T-cell (primary cell): Measurements from ENCODE around the gene NFX1. TPM values are rescaled to one million over a fixed set of nuclear protein-coding genes. Genes with fewer than 3 reads are reported as not detected.

Source experiments
- ATAC-seq, 4 experiments: fragments of 200-7000 bp in 3 of 4; fragments of 150-1000 bp in 1 of 4; cut with Tn5 transposase; replicated peaks in 1 of 4; 1 replicate in 3 of 4; 2 replicates in 1 of 4; pipeline ENCODE4 v1.10.0; 2021; ENCODE audit warnings: moderate library complexity in 3 of 4, mild to moderate bottlenecking in 2 of 4, moderate number of reproducible peaks in 1 of 4
- CTCF ChIA-PET, 2 donors: fragments of 300-600 bp; sonication (Branson Sonifier 250); formaldehyde crosslinking; loops; one replicate each; lab custom pipeline; 2022; ENCODE audit warnings: antibody characterized with exemption in 2 of 2; lab: Charles Lee
- POLR2A ChIA-PET, 2 donors: fragments of 300-600 bp; sonication (Branson Sonifier 250); formaldehyde crosslinking; loops; one replicate each; lab custom pipeline; 2022; ENCODE audit warnings: antibody characterized with exemption in 2 of 2; lab: Charles Lee
- DNase-seq, 35 experiments: peaks; one replicate each; pipeline versions ENCODE4 v3.0.0 to v3.0.0-alpha.2; 2013 to 2023
- H3K27ac ChIP-seq: one replicate; pipeline ENCODE4 v1.5.1; 2013; ENCODE audit warnings: low read length
- H3K27me3 ChIP-seq, 2 experiments: replicated peaks in 1 of 2; 1 replicate in 1 of 2; 2 replicates in 1 of 2; pipeline versions ENCODE4 v1.6.1 to v1.7.0; 2013; ENCODE audit warnings: low read length in 1 of 2, mixed read lengths in 1 of 2; ENCODE audit not compliant: control insufficient read depth in 2 of 2, insufficient read depth in 2 of 2; ENCODE audit errors: extremely low read depth in 1 of 2
- H3K36me3 ChIP-seq, 2 donors: 1 replicate in 1 of 2; 2 replicates in 1 of 2; pipeline versions ENCODE4 v1.6.1 to v1.7.0; 2013; ENCODE audit warnings: low read length in 1 of 2; ENCODE audit not compliant: control insufficient read depth in 2 of 2, insufficient read depth in 1 of 2; ENCODE audit errors: extremely low read depth in 1 of 2
- H3K4me1 ChIP-seq, 2 experiments: 1 replicate in 1 of 2; 2 replicates in 1 of 2; pipeline versions ENCODE4 v1.6.1 to v1.7.0; 2013; ENCODE audit warnings: low read length in 2 of 2, mixed read lengths in 1 of 2; ENCODE audit not compliant: insufficient read depth in 2 of 2, control insufficient read depth in 1 of 2; ENCODE audit errors: extremely low read depth in 1 of 2
- H3K4me3 ChIP-seq, 2 donors: 1 replicate in 1 of 2; 2 replicates in 1 of 2; pipeline versions ENCODE4 v1.5.1 to v1.7.0; 2013; ENCODE audit warnings: mild to moderate bottlenecking in 2 of 2, low read length in 1 of 2, moderate library complexity in 1 of 2; ENCODE audit not compliant: control insufficient read depth in 1 of 2; ENCODE audit errors: extremely low read depth in 1 of 2
- H3K9me3 ChIP-seq: 2 replicates; pipeline ENCODE4 v1.7.0; 2013
- H3K27ac Mint-ChIP-seq, 2 donors: one replicate each; pipeline ENCODE4 v1.8.0; 2020 to 2021; ENCODE audit warnings: mild to moderate bottlenecking in 2 of 2, mixed read lengths in 2 of 2
- H3K27me3 Mint-ChIP-seq, 2 donors: one replicate each; pipeline ENCODE4 v1.8.0; 2021 to 2022; ENCODE audit warnings: mixed read lengths in 2 of 2
- H3K36me3 Mint-ChIP-seq: one replicate; pipeline ENCODE4 v1.8.0; 2021; ENCODE audit warnings: mixed read lengths
- H3K4me1 Mint-ChIP-seq, 3 donors: one replicate each; pipeline ENCODE4 v1.8.0; 2020 to 2022; ENCODE audit warnings: mixed read lengths in 3 of 3, mild to moderate bottlenecking in 1 of 3
- H3K4me3 Mint-ChIP-seq, 3 donors: one replicate each; pipeline ENCODE4 v1.8.0; 2020 to 2022; ENCODE audit warnings: mild to moderate bottlenecking in 3 of 3, mixed read lengths in 3 of 3, moderate library complexity in 3 of 3
- H3K9me3 Mint-ChIP-seq, 3 donors: one replicate each; pipeline ENCODE4 v1.8.0; 2020 to 2022; ENCODE audit warnings: mixed read lengths in 3 of 3
- WGBS: methylation state at CpG from one replicate; pipeline ENCODE4 v1.1.5; 2013; ENCODE audit warnings: missing lambda C conversion rate; ENCODE audit not compliant: insufficient coverage; 5-methylcytosine and 5-hydroxymethylcytosine counted together
- total RNA-seq, 35 experiments: library from RNA in 6 of 35; stranded (reverse) in 6 of 35; fragments of 120-200 nt in 1 of 35; gene quantifications; one replicate each; pipeline versions ENCODE4 v1.2.1 to v1.2.4 and lab custom pipeline; 2013 to 2026

The NFX1 gene
- total RNA-seq, 5 donors from 2014 or later (not counting 1 experiment from before 2014, with no cell fraction given), result 41.5 to 55.8 (median 48.5) TPM

- Histone ChIP-seq H3K27ac (peak within 1 kb of the TSS; percentile 88), H3K27me3 (no peaks in the 10 kb centered on the region), H3K4me1 (peaks cover 9 to 29% of the 10 kb centered on the region in 2 experiments), H3K4me3 (peak within 1 kb of the TSS; percentile 91 to 93), H3K36me3 (peaks cover 0 to 58% of the 10 kb centered on the region in 2 donors), H3K9me3 (no peaks in the 10 kb centered on the region)
- ATAC-seq (peak; percentile 91 to 99 (median 95)), DNase-seq (peak; percentile 98 to 100 (median 99))
- under 1% methylated on average over 66 of the region's 67 CpGs for WGBS
- H3K4me3 Mint-ChIP-seq, result peak within 1 kb of the TSS; percentile 92 to 93 (median 93)
- no peaks in the 10 kb centered on the region for H3K27me3 Mint-ChIP-seq
- no peaks in the 10 kb centered on the region for H3K9me3 Mint-ChIP-seq
- ChIA-PET POLR2A (interaction anchor here in 1 of 2 donors (0.5 kb wide), 1 partner anchor 240 kb away, joined by 3 read pairs; the partner anchor contains the start of gene DNAJA1), CTCF (interaction anchor here in 1 of 2 donors (2.2 kb wide), 1 partner anchor 25 kb away, joined by 6 read pairs; the partner anchor contains the start of gene NFX1)
- H3K4me1 Mint-ChIP-seq, result peaks cover 49 to 62% (median 52%) of the 10 kb centered on the region in 3 donors
- peak within 1 kb of the TSS; percentile 95 to 99 for H3K27ac Mint-ChIP-seq
- H3K36me3 Mint-ChIP-seq, result peaks cover 35% of the 10 kb centered on the region
Measured at GRCh38 chr9:33264473-33265177, 25.7 kb upstream of the NFX1 start, which contains the start of the genes BAG1 and CHMP5. Gene BAG1, minus strand, starts transcription at chr9:33264708. Gene CHMP5, plus strand, starts transcription at chr9:33265049. Its CDS starts 30 bp downstream, at chr9:33265079.

DNA sequence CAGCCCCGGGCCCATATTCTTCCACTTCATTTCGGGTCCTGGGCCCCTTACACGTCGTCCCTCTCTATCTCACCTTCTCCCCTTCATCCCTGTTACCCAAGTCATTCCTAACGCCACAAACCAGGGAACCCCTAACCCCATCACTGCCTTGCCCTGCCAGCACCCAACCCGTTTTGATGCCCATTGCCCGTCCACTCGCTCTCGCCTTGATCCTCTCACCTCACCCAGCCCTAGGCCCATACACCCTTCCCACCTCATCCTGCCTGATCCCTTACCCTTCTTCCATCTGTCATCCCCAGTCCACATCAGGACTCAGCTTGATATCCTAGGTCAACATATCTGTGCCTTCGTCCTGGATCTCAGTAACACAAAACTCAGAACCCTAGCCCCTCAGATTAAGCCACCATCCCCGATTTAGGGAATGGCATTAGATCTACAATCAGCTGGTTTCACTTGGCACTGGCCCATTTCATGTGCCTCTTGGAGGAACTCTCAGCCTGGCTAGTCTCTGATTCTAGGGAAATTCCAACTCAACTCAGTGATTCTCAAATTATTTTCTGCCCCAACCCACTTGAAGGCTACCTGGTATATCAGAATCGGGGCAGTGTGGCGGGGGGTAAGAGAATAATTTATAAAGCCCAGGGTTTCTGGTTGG lies 25.0 kb upstream of the NFX1 start:
- peak overlapping the region; percentile 95 to 99 for H3K27ac Mint-ChIP-seq
- Histone ChIP-seq H3K27me3 (no peaks in the 10 kb centered on the region), H3K27ac (peak overlapping the region; percentile 88), H3K36me3 (peaks cover 0 to 58% of the 10 kb centered on the region in 2 donors), H3K4me1 (peaks cover 9 to 29% of the 10 kb centered on the region in 2 experiments), H3K4me3 (peak overlapping the region; percentile 70 to 93), H3K9me3 (no peaks in the 10 kb centered on the region)
- no peaks in the 10 kb centered on the region for H3K9me3 Mint-ChIP-seq
- 18% methylated on average over 11 of the region's 13 CpGs for WGBS
- DNase-seq (peak in 2 of 35 experiments; percentile 1 to 40), ATAC-seq (no peak)
- H3K36me3 Mint-ChIP-seq, result peaks cover 34% of the 10 kb centered on the region
- POLR2A ChIA-PET, result interaction anchor here (1.0 to 1.1 kb wide), 2 partner anchors 189 to 241 kb away, joined by 3 read pairs; partner anchors contain the start of genes DNAJA1 (in 1 of the 2) and SMU1 (in 1 of the 2)
- H3K4me1 Mint-ChIP-seq, result peaks cover 49 to 59% (median 51%) of the 10 kb centered on the region in 3 donors
- H3K27me3 Mint-ChIP-seq, result no peaks in the 10 kb centered on the region
- CTCF ChIA-PET, result interaction anchor here (0.5 to 2.2 kb wide), 2 partner anchors 25 to 198 kb away, joined by 3 to 6 read pairs; partner anchors contain the start of gene NFX1 (in 1 of the 2)
- H3K4me3 Mint-ChIP-seq, result peak overlapping the region; percentile 88 to 93 (median 89)

DNA sequence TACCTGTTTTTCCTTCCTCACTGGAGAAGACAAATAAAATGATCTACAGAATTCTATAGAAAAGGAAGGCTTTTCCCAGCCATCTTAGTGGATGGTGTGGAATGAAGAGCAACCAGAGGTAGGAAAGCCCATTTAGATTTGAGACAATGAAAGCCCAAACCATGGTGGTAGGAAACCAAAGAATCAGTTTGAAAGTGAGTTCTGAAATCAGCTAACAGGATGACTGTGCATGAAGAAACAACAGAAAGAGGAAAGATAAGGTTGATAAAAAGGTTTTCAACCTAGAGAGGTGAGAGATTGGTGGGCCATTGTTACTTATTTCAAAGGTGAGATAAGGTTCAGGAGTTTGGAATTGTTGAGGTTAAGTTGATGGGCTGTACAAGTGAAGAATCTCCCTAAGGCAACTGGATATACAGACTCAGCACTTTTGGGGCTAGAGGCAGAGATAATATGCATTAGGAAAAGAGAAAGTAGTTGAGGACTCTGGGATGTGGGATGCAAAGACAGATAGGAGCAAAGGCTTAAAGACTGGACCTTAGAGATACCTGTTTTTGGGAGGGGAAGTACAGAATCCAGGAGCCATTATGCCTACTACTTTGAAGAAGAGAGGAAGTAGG lies 23.1 kb upstream of the NFX1 start:
- Mint-ChIP-seq H3K9me3 (no peaks in the 10 kb centered on the region), H3K4me3 (peak overlapping the region in 1 of 3 donors; percentile 93), H3K27ac (peak overlapping the region; percentile 2 to 53), H3K4me1 (peaks cover 51 to 54% (median 52%) of the 10 kb centered on the region in 3 donors), H3K36me3 (peaks cover 39% of the 10 kb centered on the region), H3K27me3 (no peaks in the 10 kb centered on the region)
- CTCF ChIA-PET, result interaction anchor here in 1 of 2 donors (1.3 kb wide), 1 partner anchor 20 kb away, joined by 3 read pairs; no protein-coding TSS in a partner anchor
- POLR2A ChIA-PET, result interaction anchor here in 1 of 2 donors (0.7 kb wide), 1 partner anchor 337 kb away, joined by 3 read pairs; no protein-coding TSS in a partner anchor
- no peak overlapping the region for H3K27ac ChIP-seq
- peaks cover 2 to 58% of the 10 kb centered on the region in 2 donors for H3K36me3 ChIP-seq
- H3K9me3 ChIP-seq, result no peaks in the 10 kb centered on the region
- H3K4me3 ChIP-seq, result no peak overlapping the region
- ATAC-seq (no peak), DNase-seq (no peak)
- no peaks in the 10 kb centered on the region for H3K27me3 ChIP-seq
- peaks cover 9 to 29% of the 10 kb centered on the region in 2 experiments for H3K4me1 ChIP-seq

DNA sequence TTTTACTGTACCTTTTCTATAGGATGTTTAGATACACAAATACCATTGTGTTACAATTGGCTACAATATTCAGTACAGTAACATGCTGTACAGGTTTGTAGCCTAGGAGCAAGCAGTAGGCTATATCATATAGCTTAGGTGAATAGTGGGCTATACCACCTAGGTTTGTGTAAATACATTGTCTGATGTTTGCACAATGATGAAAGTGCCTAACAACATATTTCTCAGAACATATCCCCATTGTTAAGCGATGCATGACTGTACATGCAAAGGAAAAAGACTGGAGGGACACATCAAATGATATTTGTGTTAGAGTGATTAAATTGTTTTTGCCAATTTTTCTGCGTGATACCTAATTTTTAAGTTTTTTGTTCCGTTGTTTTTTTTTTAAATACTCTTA lies 20.2 kb upstream of the NFX1 start:
- DNase-seq (no peak), ATAC-seq (no peak)
- Histone ChIP-seq H3K9me3 (no peaks in the 10 kb centered on the region), H3K4me3 (no peak overlapping the region), H3K27me3 (no peaks in the 10 kb centered on the region), H3K27ac (no peak overlapping the region), H3K36me3 (peaks cover 2 to 79% of the 10 kb centered on the region in 2 donors), H3K4me1 (peaks cover 6 to 12% of the 10 kb centered on the region in 2 experiments)
- Mint-ChIP-seq H3K27ac (no peak overlapping the region), H3K9me3 (no peaks in the 10 kb centered on the region), H3K36me3 (peaks cover 51% of the 10 kb centered on the region), H3K4me3 (no peak overlapping the region), H3K4me1 (peaks cover 39 to 44% (median 41%) of the 10 kb centered on the region in 3 donors), H3K27me3 (no peaks in the 10 kb centered on the region)
- POLR2A ChIA-PET, result no interaction called here
- WGBS, result no CpG with 5 or more reads among the region's 3 CpGs
- CTCF ChIA-PET, result no interaction called here

GRCh38 chr9:33272061-33272460 lies 18.3 kb upstream of the NFX1 start:
- CTCF ChIA-PET, result no interaction called here
- Mint-ChIP-seq H3K27ac (no peak overlapping the region), H3K27me3 (no peaks in the 10 kb centered on the region), H3K9me3 (no peaks in the 10 kb centered on the region), H3K36me3 (peaks cover 59% of the 10 kb centered on the region), H3K4me3 (no peak overlapping the region), H3K4me1 (peaks cover 20 to 24% (median 22%) of the 10 kb centered on the region in 3 donors)
- Histone ChIP-seq H3K27ac (no peak overlapping the region), H3K36me3 (peaks cover 2 to 87% of the 10 kb centered on the region in 2 donors), H3K4me1 (no peaks in the 10 kb centered on the region), H3K9me3 (no peaks in the 10 kb centered on the region), H3K4me3 (no peak overlapping the region), H3K27me3 (no peaks in the 10 kb centered on the region)
- POLR2A ChIA-PET, result interaction anchor here in 1 of 2 donors (0.5 kb wide), 1 partner anchor 31 kb away, joined by 5 read pairs; no protein-coding TSS in a partner anchor
- WGBS, result no CpG with 5 or more reads among the region's 1 CpG
- ATAC-seq, result no peak
- DNase-seq, result no peak
